IPS DF 4.7 (cell line): ENCODE results near the gene OPALIN.

ENCODE experiments used
- DNase-seq: peaks from one replicate; pipeline ENCODE4 v3.0.0-alpha.2; 2013; ENCODE audit warnings: low spot score; ENCODE audit errors: extremely low read depth

Gene OPALIN

GRCh38 chr10:96374639-96374984 is 15.8 kb upstream of the OPALIN start:
- DNase-seq, result no peak

- DNase-seq, result no peak
Measured at GRCh38 chr10:96374004-96374403, 15.2 kb upstream of the OPALIN start.

GRCh38 chr10:96371356-96371755 is 12.6 kb upstream of the OPALIN start:
- DNase-seq, result no peak

DNA sequence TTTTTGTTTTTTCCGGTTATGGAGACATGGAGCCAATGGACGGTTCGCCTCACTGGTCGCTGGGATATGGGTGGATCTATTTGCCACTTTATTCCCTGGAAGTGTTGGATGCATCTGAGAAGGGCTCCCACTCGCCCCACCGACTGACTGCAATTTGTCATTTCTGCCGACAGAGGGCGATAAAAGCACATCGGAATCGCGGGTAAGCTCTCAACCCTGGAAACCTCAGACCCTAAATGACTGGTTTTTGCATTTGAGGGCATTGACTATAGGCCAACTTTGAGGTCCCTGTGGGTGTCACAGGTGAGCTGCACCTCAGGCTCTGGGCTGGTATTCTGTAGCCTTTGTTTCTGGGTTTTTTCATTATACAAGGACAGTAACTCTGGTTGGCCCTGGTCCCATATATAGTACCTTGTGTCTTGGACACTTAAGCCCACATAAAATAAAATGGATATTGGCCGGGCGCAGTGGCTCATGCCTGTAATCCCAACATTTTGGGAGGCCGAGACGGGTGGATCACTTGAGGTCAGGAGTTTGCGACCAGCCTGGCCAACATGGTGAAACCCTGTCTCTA is 11.9 kb upstream of the OPALIN start:
- peak; percentile 81 for DNase-seq

GRCh38 chr10:96369890-96370583 is 11.2 kb upstream of the OPALIN start:
- no peak for DNase-seq

GRCh38 chr10:96368971-96369370 is 10.2 kb upstream of the OPALIN start:
- no peak for DNase-seq

DNA sequence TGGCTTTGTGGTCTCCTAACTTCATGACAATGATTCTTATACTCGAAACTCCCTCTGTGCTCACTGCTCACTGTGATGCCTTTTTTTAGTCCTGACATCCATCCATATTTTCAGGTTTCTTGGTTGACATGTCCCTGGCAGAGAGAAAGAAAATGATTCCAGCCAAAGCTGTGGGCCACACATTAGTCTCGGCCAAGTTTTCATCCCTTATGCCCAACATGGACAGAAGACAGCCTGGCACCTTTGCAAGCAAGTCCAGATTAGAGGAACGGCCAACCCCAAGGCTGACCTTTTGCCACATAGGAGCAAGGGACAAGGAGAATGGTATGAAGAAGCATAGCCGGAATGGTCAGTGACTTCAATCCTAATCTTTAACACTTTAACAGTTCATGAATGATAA is 8.7 kb upstream of the OPALIN start:
- no peak for DNase-seq

DNA sequence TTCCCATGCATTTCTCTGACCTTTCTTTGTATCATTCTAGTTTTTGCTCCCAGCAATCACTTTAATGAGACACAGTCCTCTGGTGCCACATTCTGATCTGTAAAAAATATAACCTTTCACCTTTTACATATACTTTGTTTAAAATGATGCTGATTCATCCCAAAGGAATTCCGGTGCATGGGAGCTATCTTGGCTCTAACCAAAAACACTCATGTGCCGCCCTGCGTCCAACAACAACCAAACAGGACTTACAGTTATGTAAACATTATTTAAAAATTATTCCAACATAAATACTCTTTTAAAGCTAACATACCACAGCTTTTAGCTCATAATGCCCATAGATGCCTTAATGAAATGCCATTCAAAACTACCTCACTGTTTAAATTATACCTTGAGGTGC is 7.7 kb upstream of the OPALIN start:
- no peak for DNase-seq

GRCh38 chr10:96365571-96365970 is 6.8 kb upstream of the OPALIN start:
- no peak for DNase-seq

DNA sequence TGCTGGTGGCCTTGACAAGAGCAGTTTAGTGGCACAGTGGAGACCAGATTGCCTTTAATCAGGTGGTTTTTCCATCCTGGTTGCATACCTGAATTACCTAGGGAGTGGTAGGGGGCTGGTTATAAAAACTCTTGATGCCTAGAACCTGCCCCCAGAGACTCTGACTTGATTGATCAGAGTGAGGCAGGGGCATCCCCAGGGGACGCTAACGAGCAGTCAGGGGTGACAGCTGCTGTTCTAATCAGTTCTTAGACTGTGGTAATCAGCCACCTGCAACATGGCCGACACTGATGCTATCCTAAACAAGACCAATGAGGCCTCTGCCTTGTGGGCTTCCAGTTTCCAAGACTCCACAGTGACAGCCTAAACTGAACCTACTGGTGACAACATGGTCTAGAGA is 2.0 kb upstream of the OPALIN start:
- no peak for DNase-seq

- DNase-seq, result no peak
Measured at GRCh38 chr10:96360331-96360730, 1.5 kb upstream of the OPALIN start.

GRCh38 chr10:96359616-96360015 is 814 bp upstream of the OPALIN start:
- no peak for DNase-seq

GRCh38 chr10:96357038-96357620 is 1.7 kb downstream of the OPALIN start:
- no peak for DNase-seq

DNA sequence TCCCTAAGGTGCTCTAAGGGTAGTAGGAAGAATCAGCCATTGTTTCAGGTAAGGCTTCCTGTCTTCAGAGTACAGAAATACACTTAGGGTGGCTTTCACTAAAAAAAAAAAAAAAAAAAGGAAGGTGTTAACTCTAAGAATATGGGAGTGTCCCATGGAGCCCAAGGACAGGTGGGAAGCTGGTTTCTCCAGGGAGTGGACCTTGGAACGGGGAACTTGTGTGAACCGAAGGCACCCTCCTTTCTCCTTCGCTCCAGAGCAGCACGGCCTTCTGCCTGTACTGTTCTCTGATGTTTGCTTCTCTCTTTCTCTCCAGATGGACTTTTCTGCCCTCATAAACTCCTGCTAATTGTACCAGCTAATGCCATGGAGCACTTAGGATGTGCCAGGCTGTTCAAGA is 6.2 kb downstream of the OPALIN start:
- no peak for DNase-seq

- no peak for DNase-seq
Measured at GRCh38 chr10:96352027-96352426, 6.8 kb downstream of the OPALIN start.

DNA sequence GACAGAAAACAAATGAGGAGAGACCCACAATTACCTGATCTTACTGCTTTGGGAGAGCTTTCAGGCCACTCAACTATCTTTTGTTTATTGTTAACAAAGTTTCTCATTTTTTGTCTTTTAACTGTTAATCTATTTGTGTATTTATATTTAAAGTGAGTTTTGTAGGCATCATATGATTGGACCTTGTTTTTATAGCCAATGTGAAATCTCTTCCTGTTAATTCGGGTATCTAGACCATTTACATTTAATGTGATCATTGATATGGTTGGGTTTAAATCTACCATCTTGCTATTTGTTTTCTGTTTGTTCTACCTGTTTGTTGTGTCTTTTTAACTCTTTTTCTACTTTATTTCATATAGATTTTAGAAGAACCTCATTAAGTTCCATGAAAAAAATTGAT is 12.5 kb downstream of the OPALIN start:
- no peak for DNase-seq

GRCh38 chr10:96345222-96345621 is 13.6 kb downstream of the OPALIN start:
- DNase-seq, result peak; percentile 82

DNA sequence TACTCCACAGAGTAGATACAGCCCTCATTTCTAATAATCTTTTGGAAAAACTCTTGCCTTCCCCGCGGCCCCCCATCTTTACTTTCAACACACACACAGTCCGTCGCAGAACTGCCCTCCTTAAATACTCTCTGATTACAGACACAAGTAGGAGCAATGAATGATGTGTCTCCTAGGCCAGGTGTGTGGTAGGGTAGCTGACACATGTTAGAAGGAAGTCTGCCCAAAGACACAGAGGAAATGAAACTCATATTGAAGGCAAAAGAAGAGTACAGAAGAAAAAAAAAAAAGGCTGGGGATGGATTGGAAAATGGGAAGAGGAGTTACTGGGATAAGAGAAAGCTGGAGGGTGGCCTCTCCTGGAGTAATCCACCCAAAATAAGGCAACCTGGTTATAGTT is 14.6 kb downstream of the OPALIN start:
- DNase-seq, result no peak

- DNase-seq, result no peak
Measured at GRCh38 chr10:96342402-96342801, 16.4 kb downstream of the OPALIN start.

- DNase-seq, result no peak
Measured at GRCh38 chr10:96341219-96342182, 17.3 kb downstream of the OPALIN start.

DNA sequence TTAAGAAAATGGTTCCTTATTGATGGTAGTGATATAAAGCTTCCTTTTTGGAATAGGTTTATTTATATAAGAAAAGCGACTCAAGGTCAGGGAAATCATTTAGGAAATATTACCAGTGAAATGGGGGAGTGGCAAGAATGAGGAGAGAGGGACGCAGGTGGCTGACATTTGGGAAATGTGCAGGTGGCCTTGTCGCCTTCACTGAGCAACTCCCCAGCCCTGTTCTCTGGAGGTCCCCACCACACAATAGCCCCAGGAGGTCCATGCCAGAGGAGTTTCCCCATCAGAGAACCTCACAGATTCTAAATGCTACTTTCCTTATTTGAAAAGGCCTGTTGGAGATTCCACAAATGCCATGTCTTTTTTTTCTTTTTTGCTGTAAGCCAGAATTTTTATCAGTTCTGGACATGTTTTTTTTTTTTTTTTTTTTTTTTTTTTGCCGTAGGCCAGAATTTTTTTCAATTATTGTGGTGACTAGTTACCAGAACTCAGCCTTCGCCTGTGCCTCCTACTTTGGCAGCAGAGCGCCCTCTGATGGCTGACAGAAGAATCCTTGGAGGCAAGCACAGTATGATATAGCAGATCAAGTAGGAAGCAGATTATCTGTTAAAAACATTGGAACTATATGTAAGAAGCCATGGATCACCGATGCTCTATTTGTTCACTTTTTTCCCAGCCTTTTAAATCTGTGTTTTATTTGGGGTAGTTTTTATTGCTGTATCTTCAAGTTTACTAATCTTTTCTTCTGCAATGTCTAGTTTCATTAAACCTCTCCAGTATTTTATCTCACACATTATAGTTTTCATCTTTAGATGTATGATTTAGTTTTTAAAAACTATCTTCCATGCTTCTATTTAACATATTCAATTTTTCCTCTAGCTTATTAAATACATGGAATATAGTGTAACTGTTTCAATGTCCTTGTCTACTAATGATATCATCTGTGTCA is 18.6 kb downstream of the OPALIN start:
- no peak for DNase-seq
